HG03565 (cell line): Measurements from ENCODE around the gene KIAA0513.

Experiments
- ATAC-seq: cut with Tn5 transposase; IDR thresholded peaks from one replicate; pipeline ENCODE4 v1.9.1; 2021; ENCODE audit warnings: mild to moderate bottlenecking, moderate library complexity; ENCODE audit not compliant: unreplicated experiment

Gene KIAA0513, protein sequence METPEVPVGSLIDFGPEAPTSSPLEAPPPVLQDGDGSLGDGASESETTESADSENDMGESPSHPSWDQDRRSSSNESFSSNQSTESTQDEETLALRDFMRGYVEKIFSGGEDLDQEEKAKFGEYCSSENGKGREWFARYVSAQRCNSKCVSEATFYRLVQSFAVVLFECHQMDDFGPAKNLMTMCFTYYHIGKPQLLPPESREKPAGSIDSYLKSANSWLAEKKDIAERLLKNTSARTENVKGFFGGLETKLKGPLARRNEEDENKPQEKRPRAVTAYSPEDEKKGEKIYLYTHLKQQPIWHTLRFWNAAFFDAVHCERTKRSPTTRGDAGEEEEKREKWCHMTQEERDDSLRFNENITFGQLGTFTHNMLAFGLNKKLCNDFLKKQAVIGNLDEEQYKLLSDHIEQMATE

DNA sequence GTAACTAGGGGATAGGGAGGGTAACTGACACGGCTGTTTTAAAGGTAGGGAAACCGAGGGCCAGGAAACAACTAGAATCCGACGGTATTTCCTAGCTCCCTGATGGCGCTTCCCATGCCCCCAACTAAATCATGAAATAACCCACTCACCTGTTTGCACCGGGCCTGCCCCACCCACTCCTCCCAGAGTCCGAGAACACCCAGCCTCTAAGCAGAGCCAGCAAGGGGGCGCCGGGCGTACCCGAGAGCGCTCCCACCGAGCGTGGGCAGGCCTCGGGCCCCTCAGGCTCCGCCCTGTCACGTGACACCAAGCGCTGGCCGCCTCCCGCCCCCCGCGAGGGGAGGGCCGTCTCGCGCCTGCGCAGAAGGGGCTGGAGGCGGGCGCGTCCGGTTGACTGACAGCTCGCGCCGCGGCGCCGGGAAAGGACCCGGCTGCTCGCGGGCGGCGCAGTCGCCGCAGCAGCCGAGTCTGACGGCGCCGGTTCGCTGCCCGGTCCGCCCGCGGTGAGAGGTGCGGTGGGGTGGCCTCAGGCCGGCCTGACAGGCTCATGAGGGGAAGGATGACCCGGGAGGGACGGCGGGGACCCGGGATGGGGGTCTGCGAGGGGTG is at the start of gene KIAA0513:
Gene KIAA0513, plus strand, starts transcription at position 447 of the 609 bp plus-strand sequence. CDS start 39,277 bp downstream, outside the sequence.
- ATAC-seq = peak; percentile 70

DNA sequence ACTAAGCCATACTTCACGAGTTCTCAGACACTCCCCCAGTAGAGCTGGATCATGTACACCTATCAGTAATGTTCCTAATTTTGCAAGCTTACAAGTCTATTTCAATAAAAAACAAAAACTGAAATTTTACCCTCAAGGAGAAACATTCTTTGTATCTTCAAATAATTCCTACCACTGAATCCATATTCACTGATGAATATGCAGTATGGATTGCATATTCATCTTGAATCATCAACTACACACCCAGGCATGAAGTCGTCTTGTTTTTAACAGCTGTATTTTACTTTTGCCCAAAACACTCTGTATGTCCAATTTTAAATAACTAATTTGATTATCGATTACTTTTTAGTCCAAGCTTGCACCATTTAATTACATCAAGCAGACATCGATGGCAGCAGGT is 48.1 kb upstream of the KIAA0513 start:
- no peak for ATAC-seq

DNA sequence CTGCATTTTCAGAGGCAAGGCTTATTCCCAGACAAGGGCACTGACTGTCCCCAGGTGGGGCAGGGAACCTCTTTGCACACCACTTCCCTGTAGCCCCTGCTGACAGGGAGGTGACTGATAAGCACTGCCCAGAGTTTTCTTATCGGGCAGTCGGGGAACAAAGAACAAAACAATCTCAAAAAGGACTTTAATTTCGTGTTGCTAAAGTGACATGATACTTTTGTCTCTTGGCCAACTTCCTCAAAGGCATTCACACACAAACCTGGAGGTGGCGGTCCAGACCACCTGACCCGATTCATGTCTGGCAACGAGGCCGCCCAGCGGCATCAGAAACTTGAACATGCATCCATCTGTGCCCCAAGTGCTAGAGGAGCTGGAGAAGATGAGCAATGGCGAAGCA is 45.2 kb upstream of the KIAA0513 start:
- no peak for ATAC-seq

DNA sequence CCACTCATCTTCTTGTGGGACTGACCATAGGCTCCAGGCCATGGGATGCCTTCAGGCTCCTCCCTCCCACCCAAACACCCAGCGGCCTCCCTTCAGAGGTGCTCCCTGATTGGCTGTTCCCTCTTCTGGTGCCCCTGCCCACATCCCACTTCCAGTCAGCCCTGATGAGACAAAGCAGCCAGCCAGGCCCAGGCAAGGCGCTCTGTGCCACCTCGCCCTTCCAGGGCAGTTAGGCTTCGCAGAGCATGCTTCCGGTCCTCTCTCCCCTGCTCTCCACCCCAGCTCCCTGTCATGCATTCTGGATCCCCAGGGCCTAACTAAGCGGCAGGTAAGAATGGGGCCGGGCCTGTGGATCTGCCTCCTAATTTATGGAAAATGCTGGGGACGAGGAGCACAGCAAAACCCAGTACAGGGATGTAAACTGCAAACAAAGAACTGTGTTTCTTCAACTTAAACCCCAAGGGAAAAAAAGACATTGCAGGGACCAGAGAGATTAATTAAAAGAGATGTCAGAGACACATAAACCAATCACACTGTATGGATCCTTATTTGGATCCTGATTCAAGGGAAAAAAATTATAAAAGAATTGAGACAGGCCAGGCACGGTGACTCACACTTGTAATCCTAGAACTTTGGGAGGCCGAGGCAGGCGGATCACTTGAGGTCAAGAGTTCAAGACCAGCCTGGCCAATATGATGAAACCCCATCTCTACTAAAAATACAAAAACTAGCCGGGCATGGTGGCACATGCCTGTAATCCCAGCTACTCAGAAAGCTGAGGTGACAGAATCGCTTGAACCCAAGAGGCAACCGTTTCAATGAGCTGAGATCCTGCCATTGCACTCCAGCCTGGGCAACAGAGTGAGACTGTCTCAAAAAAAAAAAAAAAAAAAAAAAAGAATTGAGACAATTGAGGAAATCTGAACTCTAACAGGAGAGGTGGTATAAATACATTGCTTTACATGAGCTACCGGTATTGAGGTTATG is 42.2 kb upstream of the KIAA0513 start:
- ATAC-seq = no peak

- no peak for ATAC-seq
These were observed 41.5 kb upstream of the KIAA0513 start for GRCh38 chr16:84986102-84986501.

DNA sequence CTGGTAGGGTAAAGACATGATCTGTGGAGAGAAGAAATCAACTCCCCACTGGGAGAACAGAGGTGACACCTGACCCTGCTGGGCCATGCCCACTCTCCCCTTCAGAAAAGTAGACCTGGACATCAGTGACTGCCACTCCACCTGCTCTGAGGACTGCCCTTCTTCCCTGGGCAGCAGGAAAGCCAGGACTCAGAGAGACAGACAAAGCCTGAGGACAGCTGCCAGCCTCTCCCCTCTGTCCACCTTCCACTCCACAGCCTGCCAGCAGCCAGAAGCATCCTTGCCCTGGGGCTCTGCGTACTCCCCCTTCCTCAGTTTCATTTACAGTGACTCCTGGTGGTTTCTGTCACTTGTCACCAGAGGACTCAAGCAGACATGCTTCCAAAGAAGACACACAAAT is 40.7 kb upstream of the KIAA0513 start:
- no peak for ATAC-seq

DNA sequence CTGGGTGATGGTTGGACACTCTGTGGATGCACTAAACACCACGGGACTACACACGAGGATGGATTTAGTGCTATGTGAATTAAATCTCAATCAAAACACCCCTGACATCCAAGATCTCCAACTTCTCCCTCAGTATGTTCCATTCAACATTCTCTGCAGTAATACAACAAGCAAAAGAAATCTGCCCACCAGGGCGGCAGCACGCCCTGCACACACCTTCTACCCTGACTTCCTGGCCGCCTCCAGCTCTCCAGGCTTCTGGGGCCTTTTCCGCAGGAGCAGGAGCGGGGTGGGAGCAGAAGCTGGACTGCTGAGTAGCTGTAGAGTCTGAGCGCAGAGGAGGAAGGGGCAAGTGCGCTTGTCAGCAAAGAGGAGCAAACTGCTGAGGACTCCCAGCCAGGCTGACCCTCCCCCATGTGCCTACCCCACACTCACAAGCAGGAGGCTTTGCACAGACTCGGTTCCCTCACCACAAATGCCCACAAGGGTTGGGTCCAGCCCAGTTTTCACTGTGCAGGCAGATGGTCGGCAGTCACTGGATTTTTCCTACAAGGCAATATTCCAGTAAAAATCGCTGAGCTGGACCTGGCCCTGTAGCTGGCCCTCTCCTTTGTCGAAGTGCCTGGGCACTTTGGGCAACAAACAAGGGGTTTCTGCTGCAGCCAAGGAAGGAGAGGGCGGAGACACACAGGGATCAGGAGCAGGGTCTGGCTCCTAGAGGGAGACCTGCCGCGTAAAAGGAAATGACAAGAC is 39.1 kb upstream of the KIAA0513 start:
- no peak for ATAC-seq

DNA sequence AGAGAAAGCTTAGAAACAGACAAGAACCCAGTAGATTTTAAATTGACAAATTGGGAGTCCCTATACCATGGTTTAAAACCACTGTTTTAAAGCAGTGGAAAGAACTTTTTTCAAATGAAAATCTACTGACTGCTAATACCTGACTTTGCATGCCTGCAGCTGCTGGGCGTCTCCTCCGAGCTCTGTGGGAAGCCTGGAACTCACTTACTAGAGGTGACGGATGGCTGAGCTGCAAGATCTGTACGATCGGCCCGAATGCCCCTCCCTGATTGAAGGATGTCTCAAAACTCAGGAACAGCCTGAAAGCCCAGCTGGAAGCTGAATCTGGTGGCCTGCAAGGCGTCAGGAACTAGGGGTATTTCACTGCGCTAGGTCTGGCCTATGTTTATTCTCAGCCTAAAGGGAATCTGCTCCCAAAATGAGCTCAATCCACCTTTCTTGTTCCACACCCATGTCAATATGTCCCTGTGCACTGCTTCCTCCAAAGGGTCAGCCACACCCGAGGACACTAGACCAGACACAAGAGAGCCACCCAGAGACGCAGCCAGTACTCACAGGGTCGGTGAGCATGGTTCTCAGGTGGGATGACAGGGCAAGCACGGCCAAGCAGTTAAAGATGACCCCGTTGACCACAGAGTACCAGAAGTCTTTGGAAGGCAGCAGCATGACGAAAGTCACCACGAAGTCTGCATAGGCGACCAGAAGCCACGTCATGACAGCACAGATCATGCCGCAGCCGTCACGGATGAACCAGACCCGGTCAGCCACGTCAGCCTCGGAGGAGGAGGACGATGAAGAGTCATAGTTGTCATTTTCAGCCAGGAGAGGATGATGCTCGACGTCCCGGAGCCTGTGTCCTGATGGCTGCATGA is 37.6 kb upstream of the KIAA0513 start:
- no peak for ATAC-seq

DNA sequence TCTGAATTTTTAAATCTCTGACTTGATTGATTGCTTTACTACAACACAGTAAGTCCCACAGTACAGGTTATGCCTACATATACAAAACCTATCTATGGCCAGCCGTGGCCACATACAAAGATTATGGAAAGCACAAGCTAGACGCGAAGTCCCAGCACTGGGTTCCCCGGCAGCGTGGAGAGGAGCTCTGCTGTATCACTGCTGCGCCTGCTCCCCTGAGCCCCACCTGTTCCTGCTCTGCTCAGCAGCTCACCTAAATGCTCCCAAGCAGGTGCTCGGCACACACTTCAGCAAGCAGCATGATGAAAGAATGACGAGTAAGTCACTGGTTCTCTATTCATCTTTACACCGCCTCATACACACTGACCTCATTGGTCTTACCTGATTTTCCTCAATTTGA is 36.8 kb upstream of the KIAA0513 start:
- ATAC-seq = no peak

GRCh38 chr16:84992717-84993075 is 34.9 kb upstream of the KIAA0513 start:
- ATAC-seq = no peak

- no peak for ATAC-seq
These were observed 33.7 kb upstream of the KIAA0513 start for GRCh38 chr16:84993926-84994325.

DNA sequence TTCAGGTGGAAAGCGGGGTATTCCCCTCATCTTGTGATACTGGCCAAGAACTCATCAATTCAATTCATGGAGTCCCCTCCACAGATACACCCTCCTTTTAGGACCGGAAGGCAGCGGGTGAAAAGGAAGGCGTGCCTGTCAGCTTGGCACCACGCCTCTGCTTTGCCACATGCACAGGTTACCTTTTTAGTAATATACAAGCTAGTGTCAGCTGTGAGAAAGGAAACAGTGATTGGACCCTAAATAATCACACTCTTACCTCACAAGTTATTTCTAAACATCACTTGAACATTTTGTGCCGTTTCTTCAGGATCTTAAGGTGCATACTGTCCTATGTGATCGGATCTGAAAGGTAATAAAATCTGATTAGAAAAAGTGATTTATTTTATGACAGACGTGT is 31.9 kb upstream of the KIAA0513 start:
- ATAC-seq = no peak

GRCh38 chr16:84996365-84996764 is 31.2 kb upstream of the KIAA0513 start:
- no peak for ATAC-seq

DNA sequence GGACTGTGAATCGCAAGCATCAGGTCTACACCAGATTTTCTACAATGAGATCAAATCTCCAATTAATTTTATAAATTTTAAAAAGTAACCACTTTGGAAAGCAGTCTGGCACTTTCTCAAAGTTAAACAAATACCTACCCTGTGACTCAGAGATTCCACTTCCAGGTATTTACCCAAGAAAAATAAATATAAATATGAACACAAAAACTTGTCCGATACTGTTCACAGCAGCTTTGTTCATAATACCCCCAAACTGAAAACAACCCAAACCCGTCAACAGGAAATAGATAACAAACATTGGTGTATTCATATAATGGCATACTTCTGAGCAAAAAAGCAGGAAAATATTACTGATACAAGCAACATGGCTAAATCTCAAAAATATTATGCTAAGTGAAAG is 28.4 kb upstream of the KIAA0513 start:
- ATAC-seq = no peak

- no peak for ATAC-seq
These were observed 27.6 kb upstream of the KIAA0513 start for GRCh38 chr16:84999857-85000480.

DNA sequence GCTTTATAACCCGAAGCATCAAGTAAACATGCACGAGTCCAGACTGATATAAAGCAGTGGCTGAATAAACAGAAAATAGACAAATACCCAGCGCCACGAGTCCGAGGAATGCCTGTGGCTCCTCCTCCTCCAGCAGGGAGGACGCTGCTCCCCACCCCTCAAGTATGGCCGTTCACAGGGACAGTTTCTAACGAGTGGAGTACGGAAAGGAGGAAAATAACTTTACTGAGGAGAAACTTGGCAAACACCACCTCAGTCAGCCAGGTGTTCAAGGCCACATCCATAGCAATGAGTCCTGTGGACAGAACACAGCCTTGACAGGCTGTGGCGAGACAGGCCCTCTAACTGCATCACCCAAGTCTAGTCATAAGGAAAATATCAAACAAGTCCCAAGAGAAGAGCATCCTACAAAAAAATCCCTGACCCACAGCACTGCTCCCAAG is 25.5 kb upstream of the KIAA0513 start:
- ATAC-seq = no peak

DNA sequence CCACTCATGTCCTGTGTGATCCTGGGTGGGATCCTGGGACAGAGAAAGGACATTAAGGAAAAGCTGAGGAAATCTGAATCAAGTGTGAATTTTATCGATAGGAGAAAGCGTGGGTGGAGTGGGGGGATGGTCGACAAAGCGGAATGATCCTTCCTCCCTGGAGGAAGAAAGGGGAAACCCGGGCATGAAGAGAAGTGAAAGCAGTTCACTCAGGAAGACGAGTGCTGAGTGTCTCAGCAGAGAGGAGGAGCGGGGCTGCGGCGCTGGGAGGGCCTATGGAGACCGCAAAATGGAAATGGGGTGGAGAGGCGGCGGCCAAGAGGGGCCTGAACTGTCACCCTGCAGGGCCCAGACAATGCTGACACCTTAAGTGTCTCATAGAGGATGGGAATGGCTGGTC is 25.0 kb upstream of the KIAA0513 start:
- ATAC-seq = no peak

- no peak for ATAC-seq
These were observed 24.5 kb upstream of the KIAA0513 start for GRCh38 chr16:85003076-85003475.
